ENCODE results near the gene BTBD3.

DNA sequence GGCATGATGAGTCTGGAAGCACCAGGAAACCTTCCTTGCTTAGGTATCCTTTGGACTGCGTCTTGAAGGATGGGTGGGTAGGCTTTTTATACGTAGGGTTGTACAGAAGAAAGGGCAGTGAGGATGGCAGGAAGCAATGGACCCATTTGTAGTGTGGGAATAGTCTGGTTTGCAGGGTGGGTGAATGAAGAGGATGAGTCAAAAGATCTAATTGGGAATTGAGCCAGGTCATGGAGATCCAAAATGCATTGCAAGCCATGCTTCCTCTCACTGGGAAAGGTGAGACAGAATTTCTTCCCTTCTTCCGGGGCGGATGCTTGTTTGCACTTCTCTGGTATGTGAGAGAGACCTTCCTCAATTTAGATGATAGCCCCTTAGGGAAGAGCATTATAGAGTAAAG, 10.1 kb upstream of the BTBD3 start:
- TF ChIP-seq, protein P1, sequence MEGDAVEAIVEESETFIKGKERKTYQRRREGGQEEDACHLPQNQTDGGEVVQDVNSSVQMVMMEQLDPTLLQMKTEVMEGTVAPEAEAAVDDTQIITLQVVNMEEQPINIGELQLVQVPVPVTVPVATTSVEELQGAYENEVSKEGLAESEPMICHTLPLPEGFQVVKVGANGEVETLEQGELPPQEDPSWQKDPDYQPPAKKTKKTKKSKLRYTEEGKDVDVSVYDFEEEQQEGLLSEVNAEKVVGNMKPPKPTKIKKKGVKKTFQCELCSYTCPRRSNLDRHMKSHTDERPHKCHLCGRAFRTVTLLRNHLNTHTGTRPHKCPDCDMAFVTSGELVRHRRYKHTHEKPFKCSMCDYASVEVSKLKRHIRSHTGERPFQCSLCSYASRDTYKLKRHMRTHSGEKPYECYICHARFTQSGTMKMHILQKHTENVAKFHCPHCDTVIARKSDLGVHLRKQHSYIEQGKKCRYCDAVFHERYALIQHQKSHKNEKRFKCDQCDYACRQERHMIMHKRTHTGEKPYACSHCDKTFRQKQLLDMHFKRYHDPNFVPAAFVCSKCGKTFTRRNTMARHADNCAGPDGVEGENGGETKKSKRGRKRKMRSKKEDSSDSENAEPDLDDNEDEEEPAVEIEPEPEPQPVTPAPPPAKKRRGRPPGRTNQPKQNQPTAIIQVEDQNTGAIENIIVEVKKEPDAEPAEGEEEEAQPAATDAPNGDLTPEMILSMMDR (IDR thresholded peaks at IDR 0.05) = no peak
- no peak for TF ChIP-seq POLR2A (IDR thresholded peaks at IDR 0.05)

Data from testis (tissue), 2 donors.